H9 (cell line): ENCODE measurements around the gene PLA2G1B. TPM values are rescaled to one million over a fixed set of nuclear protein-coding genes. Genes with fewer than 3 reads are reported as not detected.

Experiments
- DNase-seq: peaks from one replicate; pipeline ENCODE4 v3.0.0-alpha.2; 2017
- H2AFZ ChIP-seq: one replicate; pipeline ENCODE4 v1.6.1; 2013; ENCODE audit warnings: mild to moderate bottlenecking, low read length, control low read depth, moderate library complexity
- H2AK5ac ChIP-seq: 2 replicates; pipeline ENCODE4 v1.6.1; 2013; ENCODE audit warnings: low read length, control low read depth, mixed read lengths; ENCODE audit not compliant: insufficient read length
- H2BK120ac ChIP-seq: one replicate; pipeline ENCODE4 v1.6.1; 2013; ENCODE audit warnings: low read depth, mild to moderate bottlenecking, low read length, control low read depth, inconsistent platforms; ENCODE audit not compliant: poor library complexity, severe bottlenecking
- H2BK12ac ChIP-seq: 2 replicates; pipeline ENCODE4 v1.6.1; 2013; ENCODE audit warnings: low read length, control low read depth, mixed read lengths, low read depth; ENCODE audit not compliant: insufficient read length
- H2BK15ac ChIP-seq: 2 replicates; pipeline ENCODE4 v1.6.1; 2013; ENCODE audit warnings: low read depth, low read length, control low read depth
- H2BK20ac ChIP-seq: one replicate; pipeline ENCODE4 v1.6.1; 2013; ENCODE audit warnings: low read depth, mild to moderate bottlenecking, low read length, control low read depth, inconsistent platforms; ENCODE audit not compliant: poor library complexity, severe bottlenecking
- H2BK5ac ChIP-seq: 2 replicates; pipeline ENCODE4 v1.6.1; 2013; ENCODE audit warnings: low read length, control low read depth, mixed read lengths; ENCODE audit not compliant: insufficient read length
- H3K14ac ChIP-seq: 2 replicates; pipeline ENCODE4 v1.6.1; 2013; ENCODE audit warnings: low read length, control low read depth; ENCODE audit not compliant: insufficient read depth
- H3K18ac ChIP-seq: 2 replicates; pipeline ENCODE4 v1.6.1; 2013; ENCODE audit warnings: low read depth, mild to moderate bottlenecking, mixed read lengths, low read length, control low read depth; ENCODE audit not compliant: insufficient read length
- H3K23ac ChIP-seq: 2 replicates; pipeline ENCODE4 v1.6.1; 2013; ENCODE audit warnings: low read length, control low read depth, mixed read lengths, low read depth; ENCODE audit not compliant: insufficient read length
- H3K23me2 ChIP-seq: 2 replicates; pipeline ENCODE4 v1.6.1; 2013; ENCODE audit warnings: low read depth, mild to moderate bottlenecking, mixed read lengths, low read length, control low read depth; ENCODE audit not compliant: insufficient read length, poor library complexity, severe bottlenecking
- H3K27ac ChIP-seq: 2 replicates; pipeline ENCODE4 v1.5.1; 2013; ENCODE audit warnings: low read length, control low read depth, mixed read lengths, low read depth; ENCODE audit not compliant: insufficient read length
- H3K27me3 ChIP-seq: 2 replicates; pipeline ENCODE4 v1.6.1; 2013; ENCODE audit warnings: low read length, control low read depth, inconsistent platforms; ENCODE audit not compliant: insufficient read depth
- H3K4ac ChIP-seq: 2 replicates; pipeline ENCODE4 v1.6.1; 2013; ENCODE audit warnings: low read depth, mild to moderate bottlenecking, control low read depth, inconsistent platforms, low read length, moderate library complexity
- H3K4me1 ChIP-seq: 2 replicates; pipeline ENCODE4 v1.6.1; 2013; ENCODE audit warnings: low read length, control low read depth, inconsistent platforms; ENCODE audit not compliant: insufficient read depth
- H3K4me2 ChIP-seq: 2 replicates; pipeline ENCODE4 v1.6.1; 2013; ENCODE audit warnings: low read length, control low read depth, mixed read lengths; ENCODE audit not compliant: insufficient read length, insufficient read depth
- H3K56ac ChIP-seq: 2 replicates; pipeline ENCODE4 v1.6.1; 2013; ENCODE audit warnings: low read depth, mild to moderate bottlenecking, mixed read lengths, low read length, control low read depth; ENCODE audit not compliant: insufficient read length
- H3K79me1 ChIP-seq: 2 replicates; pipeline ENCODE4 v1.6.1; 2013; ENCODE audit warnings: low read depth, mild to moderate bottlenecking, moderate library complexity, low read length, control low read depth, inconsistent platforms; ENCODE audit not compliant: insufficient read depth, poor library complexity, severe bottlenecking
- H3K79me2 ChIP-seq: 2 replicates; pipeline ENCODE4 v1.6.1; 2013; ENCODE audit warnings: low read length, control low read depth, inconsistent platforms; ENCODE audit not compliant: insufficient read depth
- H3K9ac ChIP-seq: 2 replicates; pipeline ENCODE4 v1.6.1; 2013; ENCODE audit warnings: low read length, control low read depth, mixed read lengths; ENCODE audit not compliant: insufficient read length; ENCODE audit errors: extremely low read depth
- H3K9me3 ChIP-seq: one replicate; pipeline ENCODE4 v1.6.1; 2013; ENCODE audit warnings: low read depth, low read length, inconsistent platforms; ENCODE audit not compliant: control insufficient read depth
- H3T11ph ChIP-seq: one replicate; pipeline ENCODE4 v1.6.1; 2013; ENCODE audit warnings: mild to moderate bottlenecking, low read length, control low read depth, inconsistent platforms
- H4K20me1 ChIP-seq: one replicate; pipeline ENCODE4 v1.6.1; 2013; ENCODE audit not compliant: control insufficient read depth, insufficient read length, insufficient read depth
- H4K5ac ChIP-seq: 2 replicates; pipeline ENCODE4 v1.6.1; 2013; ENCODE audit warnings: low read depth, mild to moderate bottlenecking, mixed read lengths, low read length, control low read depth; ENCODE audit not compliant: insufficient read length
- H4K8ac ChIP-seq: replicated peaks from 2 replicates; pipeline ENCODE4 v1.6.1; 2013; ENCODE audit warnings: low read length, control low read depth, mixed read lengths, low read depth; ENCODE audit not compliant: insufficient read length
- H4K91ac ChIP-seq: 2 replicates; pipeline ENCODE4 v1.6.1; 2013; ENCODE audit warnings: low read depth, mild to moderate bottlenecking, moderate library complexity, mixed read lengths, low read length, control low read depth; ENCODE audit not compliant: insufficient read length
- H3K27ac Mint-ChIP-seq, 3 experiments: 2 replicates in 2 of 3; 3 replicates in 1 of 3; pipeline ENCODE4 v1.8.0; 2020 to 2021; ENCODE audit warnings: mixed read lengths in 3 of 3, mild to moderate bottlenecking in 1 of 3, moderate library complexity in 1 of 3
- H3K27me3 Mint-ChIP-seq: 2 replicates; pipeline ENCODE4 v1.8.0; 2021; ENCODE audit warnings: low read depth, mild to moderate bottlenecking, moderate library complexity, mixed read lengths
- H3K36me3 Mint-ChIP-seq, 3 experiments: 2 replicates in 2 of 3; 3 replicates in 1 of 3; pipeline ENCODE4 v1.8.0; 2020 to 2021; ENCODE audit warnings: low read depth in 3 of 3, mixed read lengths in 3 of 3; ENCODE audit not compliant: insufficient read depth in 1 of 3
- H3K4me1 Mint-ChIP-seq, 2 experiments: 2 replicates each; pipeline ENCODE4 v1.8.0; 2020; ENCODE audit warnings: mixed read lengths in 2 of 2
- H3K4me3 Mint-ChIP-seq, 2 experiments: 2 replicates in 1 of 2; 3 replicates in 1 of 2; pipeline ENCODE4 v1.8.0; 2020 to 2021; ENCODE audit warnings: mild to moderate bottlenecking in 2 of 2, mixed read lengths in 2 of 2, moderate library complexity in 1 of 2
- H3K9me3 Mint-ChIP-seq, 2 experiments: 2 replicates in 1 of 2; 3 replicates in 1 of 2; pipeline ENCODE4 v1.8.0; 2020; ENCODE audit warnings: mild to moderate bottlenecking in 2 of 2, mixed read lengths in 2 of 2, moderate library complexity in 1 of 2
- CTCF ChIP-seq: fragments of 200-600 bp; sonication (generic); conservative IDR thresholded peaks from 3 replicates; pipeline ENCODE4 v1.8.0; 2021; ENCODE audit warnings: antibody characterized with exemption, mild to moderate bottlenecking
- WGBS: extraction: QIAGEN DNeasy Blood & Tissue Kit; methylation state at CpG from one replicate; pipeline ENCODE4 v1.1.7; 2013; ENCODE audit warnings: missing lambda C conversion rate, low lambda C conversion rate, mixed read lengths; ENCODE audit not compliant: insufficient read length; ENCODE audit errors: extremely low coverage; 5-methylcytosine and 5-hydroxymethylcytosine counted together
- total RNA-seq: library from RNA; stranded (reverse); gene quantifications from 2 replicates; pipeline ENCODE4 v1.2.1, GENCODE V29; 2021

The PLA2G1B gene
- total RNA-seq, 1 experiment from 2014 or later = not detected

- Histone ChIP-seq H3K9ac (no peak overlapping the region), H2BK15ac (no peak overlapping the region), H2BK20ac (no peak overlapping the region), H3K27ac (no peak overlapping the region), H3K79me1 (no peaks in the 10 kb centered on the region), H3K4me2 (no peak overlapping the region), H2BK12ac (no peak overlapping the region), H3K4me1 (no peaks in the 10 kb centered on the region), H3K4ac (no peak overlapping the region), H3K14ac (no peak overlapping the region), H3K23ac (no peak overlapping the region), H2BK120ac (no peak overlapping the region), H4K20me1 (no peaks in the 10 kb centered on the region), H2AFZ (no peak overlapping the region), H3K9me3 (peaks cover 6% of the 10 kb centered on the region), H4K91ac (no peak overlapping the region), H3K18ac (no peak overlapping the region), H2AK5ac (no peak overlapping the region), H3K27me3 (no peaks in the 10 kb centered on the region), H4K8ac (no peak overlapping the region), H3T11ph (no peak overlapping the region), H4K5ac (no peak overlapping the region), H3K23me2 (no peaks in the 10 kb centered on the region), H3K79me2 (no peaks in the 10 kb centered on the region), H2BK5ac (no peak overlapping the region), H3K56ac (no peak overlapping the region)
- Mint-ChIP-seq H3K4me3 (no peak overlapping the region), H3K27me3 (no peaks in the 10 kb centered on the region; the same call in none of the 2 replicates), H3K9me3 (peaks cover 12 to 13% of the 10 kb centered on the region in 2 experiments; a peak in 4 of 5 replicates), H3K36me3 (peaks cover 6 to 10% (median 6%) of the 10 kb centered on the region in 3 experiments), H3K4me1 (peaks cover 14 to 18% of the 10 kb centered on the region in 2 experiments), H3K27ac (no peak overlapping the region; a peak in 1 of 7 replicates)
- peak; percentile 50 for DNase-seq
- WGBS = no CpG with 5 or more reads among the region's 7 CpGs
- TF ChIP-seq CTCF = no peak
Observed at GRCh38 chr12:120283318-120283717, 44.3 kb downstream of the PLA2G1B start.
